A549 (cell line): ENCODE results near the gene KIZ. TPM values are rescaled to one million over a fixed set of nuclear protein-coding genes. Genes with fewer than 3 reads are reported as not detected.

Source experiments
- ATAC-seq, 2 experiments: fragments of 200-7000 bp in 1 of 2; fragments of >200 bp in 1 of 2; cut with Nextera tagmentation in 1 of 2; cut with Tn5 transposase in 1 of 2; 3 replicates each; pipeline versions ENCODE4 v1.8.0 to v1.9.1; 2018 to 2020; ENCODE audit warnings: mild to moderate bottlenecking in 1 of 2, moderate library complexity in 1 of 2
- CTCF ChIA-PET: fragments of 300-600 bp; sonication (Branson Sonifier 250); formaldehyde crosslinking; extraction: SDS; loops from one replicate; lab custom pipeline; 2021; ENCODE audit warnings: antibody characterized with exemption, inconsistent platforms; lab: Yijun Ruan, JAX
- POLR2A ChIA-PET: fragments of 350-600 bp; formaldehyde crosslinking; extraction: SDS; loops from one replicate; lab custom pipeline; 2021; ENCODE audit warnings: antibody characterized with exemption, inconsistent platforms; lab: Yijun Ruan, JAX
- DNase-seq, 2 experiments: peaks; one replicate each; pipeline versions ENCODE4 v3.0.0 to v3.0.0-alpha.2; 2011 to 2016; ENCODE audit warnings: low read depth in 1 of 2, low spot score in 1 of 2
- FAIRE-seq: peaks from 2 replicates; lab custom pipeline; 2011; peaks lifted over from hg19 to GRCh38; lab: Jason Lieb, UNC
- H3K27ac ChIP-seq, 2 experiments: fragments of >200 bp; sonication (Bioruptor Twin); formaldehyde crosslinking; 3 replicates each; pipeline ENCODE4 v1.5.1; 2016 to 2017
- H3K4me1 ChIP-seq: fragments of >200 bp; sonication (Bioruptor Twin); formaldehyde crosslinking; 3 replicates; pipeline ENCODE4 v1.6.1; 2016
- H3K4me2 ChIP-seq: fragments of >200 bp; sonication (Bioruptor Twin); formaldehyde crosslinking; 3 replicates; pipeline ENCODE4 v1.6.1; 2016
- H3K4me3 ChIP-seq: fragments of >200 bp; sonication (Bioruptor Twin); formaldehyde crosslinking; 3 replicates; pipeline ENCODE4 v1.5.1; 2016
- H3K9me3 ChIP-seq: fragments of >200 bp; sonication (Bioruptor Twin); formaldehyde crosslinking; 3 replicates; pipeline ENCODE4 v1.6.1; 2016
- BHLHE40 ChIP-seq: IDR thresholded peaks from 2 replicates; pipeline ENCODE4 v1.6.1; 2012; ENCODE audit warnings: low read depth, low read length, inconsistent platforms
- CEBPB ChIP-seq, 2 experiments: fragments of >200 bp in 1 of 2; sonication (Bioruptor Twin) in 1 of 2; formaldehyde crosslinking in 1 of 2; IDR thresholded peaks; 2 replicates each; pipeline ENCODE4 v1.6.1; 2012 to 2016
- FOSB ChIP-seq: fragments of 250-450 bp; sonication (Bioruptor Pico); IDR thresholded peaks from 2 replicates; pipeline ENCODE4 v1.5.0; 2020; ENCODE audit warnings: mild to moderate bottlenecking, moderate library complexity
- FOSL2 ChIP-seq, 2 experiments: fragments of 450-650 bp in 1 of 2; fragments of >200 bp in 1 of 2; sonication (Bioruptor Twin) in 1 of 2; formaldehyde crosslinking; IDR thresholded peaks; 2 replicates each; pipeline versions ENCODE4 v1.5.0 to v1.6.1; 2016 to 2020; ENCODE audit warnings: mild to moderate bottlenecking in 1 of 2, moderate library complexity in 1 of 2
- HDAC2 ChIP-seq: fragments of 200-600 bp; sonication (generic); IDR thresholded peaks from 2 replicates; pipeline ENCODE4 v1.6.1; 2016
- JUNB ChIP-seq: fragments of >200 bp; sonication (Bioruptor Twin); formaldehyde crosslinking; IDR thresholded peaks from 2 replicates; pipeline ENCODE4 v1.6.1; 2016
- KDM1A ChIP-seq: fragments of 200-600 bp; sonication (generic); IDR thresholded peaks from 2 replicates; pipeline ENCODE4 v1.6.1; 2016; ENCODE audit warnings: low read depth, mild to moderate bottlenecking
- MAFK ChIP-seq: fragments of 450-650 bp; IDR thresholded peaks from 2 replicates; pipeline ENCODE4 v1.6.1; 2014; ENCODE audit not compliant: partially characterized antibody
- MYC ChIP-seq: IDR thresholded peaks from 2 replicates; pipeline ENCODE4 v1.6.1; 2012; ENCODE audit warnings: mild to moderate bottlenecking, inconsistent platforms, low read length, improper control_type of control experiment, borderline replicate concordance
- POLR2A ChIP-seq: IDR thresholded peaks from 2 replicates; pipeline ENCODE4 v1.6.1; 2012; ENCODE audit warnings: mild to moderate bottlenecking, low read length
- POLR2AphosphoS2 ChIP-seq: conservative IDR thresholded peaks from 2 replicates; pipeline ENCODE4 v1.6.1; 2012; ENCODE audit warnings: low read length, improper control_type of control experiment, inconsistent platforms
- RAD21 ChIP-seq, 2 experiments: fragments of >200 bp in 1 of 2; sonication (Bioruptor Twin) in 1 of 2; formaldehyde crosslinking in 1 of 2; IDR thresholded peaks in 1 of 2; conservative IDR thresholded peaks in 1 of 2; 2 replicates in 1 of 2; 3 replicates in 1 of 2; pipeline ENCODE4 v1.6.1; 2012 to 2018; ENCODE audit warnings: inconsistent platforms in 1 of 2
- RARB ChIP-seq: fragments of 250-450 bp; sonication (Bioruptor Pico); IDR thresholded peaks from 2 replicates; pipeline ENCODE4 v1.8.0; 2021; ENCODE audit warnings: mild to moderate bottlenecking, moderate library complexity
- RCOR1 ChIP-seq: fragments of 150-350 bp; IDR thresholded peaks from 2 replicates; pipeline ENCODE4 v1.6.1; 2014; ENCODE audit warnings: antibody characterized with exemption, low read length, low read depth
- RFX5 ChIP-seq: fragments of 450-650 bp; IDR thresholded peaks from 2 replicates; pipeline ENCODE4 v1.7.1; 2014; ENCODE audit warnings: antibody characterized with exemption, mild to moderate bottlenecking, moderate library complexity
- SMC3 ChIP-seq: fragments of >200 bp; sonication (Bioruptor Twin); formaldehyde crosslinking; IDR thresholded peaks from 3 replicates; pipeline ENCODE4 v1.6.1; 2018; ENCODE audit warnings: inconsistent platforms
- SREBF2 ChIP-seq: fragments of 450-650 bp; IDR thresholded peaks from 2 replicates; pipeline ENCODE4 v1.6.1; 2014; ENCODE audit warnings: mild to moderate bottlenecking, moderate library complexity
- TP53 ChIP-seq: fragments of 250-450 bp; sonication (Bioruptor Pico); IDR thresholded peaks from 2 replicates; pipeline ENCODE4 v1.5.0; 2021; ENCODE audit warnings: mild to moderate bottlenecking, moderate library complexity
- ZC3H11A ChIP-seq: fragments of 450-650 bp; IDR thresholded peaks from 2 replicates; pipeline ENCODE4 v1.6.1; 2014; ENCODE audit warnings: antibody characterized with exemption, mild to moderate bottlenecking
- ZFP36 ChIP-seq: fragments of 450-650 bp; IDR thresholded peaks from 2 replicates; pipeline ENCODE4 v1.6.1; 2014; ENCODE audit warnings: borderline replicate concordance; ENCODE audit not compliant: partially characterized antibody
- ZNF302 ChIP-seq: fragments of 250-450 bp; sonication (Bioruptor Pico); IDR thresholded peaks from 2 replicates; pipeline ENCODE4 v1.9.0; 2021; ENCODE audit warnings: inconsistent platforms, mild to moderate bottlenecking, moderate library complexity
- WGBS: methylation state at CpG from one replicate; pipeline ENCODE4 v1.1.6; 2017; ENCODE audit errors: missing lambda C conversion rate; 5-methylcytosine and 5-hydroxymethylcytosine counted together
- polyA plus RNA-seq, 4 experiments: library from polyadenylated mRNA; depleted of rRNA in 3 of 4; stranded (reverse); fragments of >200 nt; fragmentation: RNase III in 1 of 4; extraction: RNeasy Plus Mini Kit Qiagen cat#74134 plus additional on column Dnase treatment in 1 of 4; gene quantifications; 2 replicates in 3 of 4; 3 replicates in 1 of 4; pipeline ENCODE4 v1.2.3, GENCODE V29; 2011 to 2017
- TF ChIP-seq, protein P1 (sequence below): fragments of >200 bp; sonication (Bioruptor Twin); formaldehyde crosslinking; IDR thresholded peaks from 3 replicates; pipeline ENCODE4 v1.5.1; 2016
- TF ChIP-seq, protein P2 (sequence below): fragments of 150-350 bp; IDR thresholded peaks from 2 replicates; pipeline ENCODE4 v1.6.1; 2014; ENCODE audit warnings: low read depth, mild to moderate bottlenecking, low read length
- TF ChIP-seq, protein P3 (sequence below): fragments of >200 bp; sonication (Bioruptor Twin); formaldehyde crosslinking; IDR thresholded peaks from 3 replicates; pipeline ENCODE4 v1.6.1; 2016
- TF ChIP-seq, protein P4 (sequence below): fragments of 450-650 bp; IDR thresholded peaks from 2 replicates; pipeline ENCODE4 v1.6.1; 2014; ENCODE audit warnings: antibody characterized with exemption
- TF ChIP-seq, protein P5 (sequence below): fragments of 250-450 bp; sonication (Bioruptor Pico); IDR thresholded peaks from 2 replicates; pipeline ENCODE4 v1.5.0; 2021; ENCODE audit warnings: mild to moderate bottlenecking, moderate library complexity, borderline replicate concordance

Gene KIZ
- polyA plus RNA-seq, 2 of the 4 experiments (the other 2 are of a cell fraction), result 6.3 to 19.1 TPM

DNA sequence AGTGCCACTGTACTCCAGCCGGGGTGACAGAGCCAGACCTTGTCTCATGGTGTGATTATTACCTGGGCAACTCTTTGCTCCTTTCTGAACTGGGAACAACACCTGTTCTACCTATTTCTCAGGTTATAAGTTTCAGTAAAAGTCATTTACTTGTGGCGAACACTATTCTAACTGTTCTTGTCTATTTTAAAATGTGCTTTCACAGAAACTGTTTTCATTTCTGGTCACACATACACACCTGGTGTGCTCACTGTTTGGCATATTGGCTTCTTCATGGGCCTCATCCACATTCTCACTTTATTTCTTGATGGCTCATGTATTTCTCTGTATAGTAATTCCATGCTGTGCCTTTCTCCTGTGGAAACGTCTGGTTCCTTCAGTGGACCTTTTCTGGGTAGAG, 146.8 kb downstream of the KIZ start (continued):
- TF ChIP-seq, protein P1, sequence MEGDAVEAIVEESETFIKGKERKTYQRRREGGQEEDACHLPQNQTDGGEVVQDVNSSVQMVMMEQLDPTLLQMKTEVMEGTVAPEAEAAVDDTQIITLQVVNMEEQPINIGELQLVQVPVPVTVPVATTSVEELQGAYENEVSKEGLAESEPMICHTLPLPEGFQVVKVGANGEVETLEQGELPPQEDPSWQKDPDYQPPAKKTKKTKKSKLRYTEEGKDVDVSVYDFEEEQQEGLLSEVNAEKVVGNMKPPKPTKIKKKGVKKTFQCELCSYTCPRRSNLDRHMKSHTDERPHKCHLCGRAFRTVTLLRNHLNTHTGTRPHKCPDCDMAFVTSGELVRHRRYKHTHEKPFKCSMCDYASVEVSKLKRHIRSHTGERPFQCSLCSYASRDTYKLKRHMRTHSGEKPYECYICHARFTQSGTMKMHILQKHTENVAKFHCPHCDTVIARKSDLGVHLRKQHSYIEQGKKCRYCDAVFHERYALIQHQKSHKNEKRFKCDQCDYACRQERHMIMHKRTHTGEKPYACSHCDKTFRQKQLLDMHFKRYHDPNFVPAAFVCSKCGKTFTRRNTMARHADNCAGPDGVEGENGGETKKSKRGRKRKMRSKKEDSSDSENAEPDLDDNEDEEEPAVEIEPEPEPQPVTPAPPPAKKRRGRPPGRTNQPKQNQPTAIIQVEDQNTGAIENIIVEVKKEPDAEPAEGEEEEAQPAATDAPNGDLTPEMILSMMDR, result no peak
- TF ChIP-seq RFX5 (no peak), JUNB (no peak)
- TF ChIP-seq, protein P2, sequence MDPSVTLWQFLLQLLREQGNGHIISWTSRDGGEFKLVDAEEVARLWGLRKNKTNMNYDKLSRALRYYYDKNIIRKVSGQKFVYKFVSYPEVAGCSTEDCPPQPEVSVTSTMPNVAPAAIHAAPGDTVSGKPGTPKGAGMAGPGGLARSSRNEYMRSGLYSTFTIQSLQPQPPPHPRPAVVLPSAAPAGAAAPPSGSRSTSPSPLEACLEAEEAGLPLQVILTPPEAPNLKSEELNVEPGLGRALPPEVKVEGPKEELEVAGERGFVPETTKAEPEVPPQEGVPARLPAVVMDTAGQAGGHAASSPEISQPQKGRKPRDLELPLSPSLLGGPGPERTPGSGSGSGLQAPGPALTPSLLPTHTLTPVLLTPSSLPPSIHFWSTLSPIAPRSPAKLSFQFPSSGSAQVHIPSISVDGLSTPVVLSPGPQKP, result no peak

DNA sequence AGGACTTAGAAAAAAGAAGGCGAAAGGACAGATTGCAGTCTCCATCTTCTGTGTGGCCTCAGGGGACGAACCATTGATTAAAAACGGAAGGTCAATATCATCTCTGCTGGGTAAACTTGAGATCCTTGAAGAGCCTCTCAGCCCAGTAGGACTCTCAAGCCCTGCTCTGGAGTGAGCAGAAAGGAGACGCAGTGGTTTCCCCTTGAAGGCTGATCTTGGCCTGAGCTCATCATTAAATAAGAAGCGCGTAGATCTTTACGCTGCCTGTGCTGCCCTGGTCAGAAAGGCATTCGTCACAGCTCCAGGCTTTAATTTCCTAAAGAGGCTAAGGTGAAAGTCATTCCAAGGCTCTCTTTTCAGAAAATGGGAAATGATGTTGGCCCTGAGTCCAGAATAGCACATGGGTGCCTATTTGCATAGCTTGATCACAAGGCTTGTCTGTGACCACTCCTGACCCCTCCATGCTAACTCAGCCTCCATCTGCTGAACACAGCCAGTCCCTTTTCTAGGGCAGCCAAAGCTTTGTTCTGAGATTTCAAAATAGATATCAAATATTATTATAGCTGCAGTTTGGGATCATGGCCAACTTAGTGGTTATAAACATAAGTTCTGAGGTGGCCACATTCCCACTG, 148.0 kb downstream of the KIZ start:
- 44% methylated on average over 8 of the region's 8 CpGs for WGBS
- DNase-seq, result no peak

DNA sequence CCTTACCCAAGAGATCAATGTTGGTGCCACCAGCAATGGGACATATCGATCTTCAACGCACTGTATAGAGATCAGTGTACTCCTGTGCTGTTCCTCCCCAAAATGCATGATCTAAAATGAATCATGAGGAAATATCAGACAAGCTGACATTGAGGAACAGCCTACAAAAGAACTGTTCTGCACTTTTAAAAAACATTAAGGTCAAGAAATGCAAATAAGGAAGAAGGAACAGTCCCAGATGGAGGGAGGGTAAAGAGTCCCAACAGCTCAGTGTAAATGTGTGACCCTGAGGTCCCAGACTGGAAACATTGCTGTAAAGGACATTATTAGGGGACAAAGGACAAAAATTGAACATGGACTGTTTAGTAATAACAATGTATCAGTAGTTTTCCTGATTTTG, 152.9 kb downstream of the KIZ start:
- ATAC-seq, result no peak
- no peak overlapping the region for H3K27ac ChIP-seq
- no peaks in the 10 kb centered on the region for H3K9me3 ChIP-seq
- no peak for TF ChIP-seq FOSL2 (IDR thresholded peaks at IDR 0.05)
- TF ChIP-seq FOSL2 (CRISPR knock-in tag; IDR thresholded peaks at IDR 0.05), result no peak
- no peak for TF ChIP-seq MYC
- no peak for TF ChIP-seq ZNF302 (CRISPR knock-in tag)
- no peak for TF ChIP-seq RARB (CRISPR knock-in tag)
- no peak for TF ChIP-seq FOSB (CRISPR knock-in tag)
- no peak for TF ChIP-seq POLR2A
- no peak for TF ChIP-seq TP53 (CRISPR knock-in tag)
- TF ChIP-seq, protein P3, sequence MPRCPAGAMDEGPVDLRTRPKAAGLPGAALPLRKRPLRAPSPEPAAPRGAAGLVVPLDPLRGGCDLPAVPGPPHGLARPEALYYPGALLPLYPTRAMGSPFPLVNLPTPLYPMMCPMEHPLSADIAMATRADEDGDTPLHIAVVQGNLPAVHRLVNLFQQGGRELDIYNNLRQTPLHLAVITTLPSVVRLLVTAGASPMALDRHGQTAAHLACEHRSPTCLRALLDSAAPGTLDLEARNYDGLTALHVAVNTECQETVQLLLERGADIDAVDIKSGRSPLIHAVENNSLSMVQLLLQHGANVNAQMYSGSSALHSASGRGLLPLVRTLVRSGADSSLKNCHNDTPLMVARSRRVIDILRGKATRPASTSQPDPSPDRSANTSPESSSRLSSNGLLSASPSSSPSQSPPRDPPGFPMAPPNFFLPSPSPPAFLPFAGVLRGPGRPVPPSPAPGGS, result no peak
- TF ChIP-seq RCOR1, result no peak
- no peak for TF ChIP-seq JUNB
- TF ChIP-seq HDAC2, result no peak
- no peak for TF ChIP-seq BHLHE40
- TF ChIP-seq MAFK, result no peak
- TF ChIP-seq, protein P4, sequence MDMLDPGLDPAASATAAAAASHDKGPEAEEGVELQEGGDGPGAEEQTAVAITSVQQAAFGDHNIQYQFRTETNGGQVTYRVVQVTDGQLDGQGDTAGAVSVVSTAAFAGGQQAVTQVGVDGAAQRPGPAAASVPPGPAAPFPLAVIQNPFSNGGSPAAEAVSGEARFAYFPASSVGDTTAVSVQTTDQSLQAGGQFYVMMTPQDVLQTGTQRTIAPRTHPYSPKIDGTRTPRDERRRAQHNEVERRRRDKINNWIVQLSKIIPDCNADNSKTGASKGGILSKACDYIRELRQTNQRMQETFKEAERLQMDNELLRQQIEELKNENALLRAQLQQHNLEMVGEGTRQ, result no peak
- no peak for TF ChIP-seq ZC3H11A
- TF ChIP-seq KDM1A, result no peak
- TF ChIP-seq POLR2AphosphoS2, result no peak
- no peak for TF ChIP-seq CEBPB (IDR thresholded peaks at IDR 0.05)
- TF ChIP-seq ZFP36, result no peak
- TF ChIP-seq, protein P1, result no peak
- H3K4me3 ChIP-seq, result no peak overlapping the region
- ChIA-PET POLR2A (interaction anchor here (1.0 kb wide), 1 partner anchor 24 kb away, joined by 4 read pairs; the partner anchor contains the start of gene XRN2), CTCF (interaction anchor here (0.6 to 1.9 kb wide), 2 partner anchors 43 to 319 kb away, joined by 3 to 6 read pairs; no protein-coding TSS in a partner anchor)
- WGBS, result 75% methylated on average over 2 of the region's 2 CpGs
- H3K4me2 ChIP-seq, result no peak overlapping the region
- no peak for DNase-seq
- no peaks in the 10 kb centered on the region for H3K4me1 ChIP-seq
- no peak for FAIRE-seq

More for the DNA sequence above, 148.0 kb downstream of the KIZ start:
- FAIRE-seq (no peak), ATAC-seq (no peak)
- Histone ChIP-seq H3K4me2 (no peak overlapping the region), H3K9me3 (0 out of 3 replicates have a peak, but pooled peaks cover 5% of the 10 kb centered on the region), H3K4me1 (no peaks in the 10 kb centered on the region), H3K27ac (no peak overlapping the region), H3K4me3 (no peak overlapping the region)
- TF ChIP-seq SREBF2 (no peak), MAFK (no peak), SMC3 (no peak), RAD21 (conservative IDR thresholded peaks at IDR 0.05 in 1 of 2, IDR thresholded peaks at IDR 0.05 in 1 of 2) (no peak)
- TF ChIP-seq, protein P5, sequence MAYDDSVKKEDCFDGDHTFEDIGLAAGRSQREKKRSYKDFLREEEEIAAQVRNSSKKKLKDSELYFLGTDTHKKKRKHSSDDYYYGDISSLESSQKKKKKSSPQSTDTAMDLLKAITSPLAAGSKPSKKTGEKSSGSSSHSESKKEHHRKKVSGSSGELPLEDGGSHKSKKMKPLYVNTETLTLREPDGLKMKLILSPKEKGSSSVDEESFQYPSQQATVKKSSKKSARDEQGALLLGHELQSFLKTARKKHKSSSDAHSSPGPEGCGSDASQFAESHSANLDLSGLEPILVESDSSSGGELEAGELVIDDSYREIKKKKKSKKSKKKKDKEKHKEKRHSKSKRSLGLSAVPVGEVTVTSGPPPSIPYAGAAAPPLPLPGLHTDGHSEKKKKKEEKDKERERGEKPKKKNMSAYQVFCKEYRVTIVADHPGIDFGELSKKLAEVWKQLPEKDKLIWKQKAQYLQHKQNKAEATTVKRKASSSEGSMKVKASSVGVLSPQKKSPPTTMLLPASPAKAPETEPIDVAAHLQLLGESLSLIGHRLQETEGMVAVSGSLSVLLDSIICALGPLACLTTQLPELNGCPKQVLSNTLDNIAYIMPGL (CRISPR knock-in tag), result no peak
- POLR2A ChIA-PET, result no interaction called here
- CTCF ChIA-PET, result no interaction called here
